H1 (cell line): ENCODE results near the gene FAM163A. TPM values are rescaled to one million over a fixed set of nuclear protein-coding genes. Genes with fewer than 3 reads are reported as not detected.

Experiments
- CTCF ChIA-PET: fragments of 300-600 bp; sonication (Branson Sonifier 250); formaldehyde crosslinking; loops from one replicate; lab custom pipeline; 2021; ENCODE audit not compliant: partially characterized antibody; lab: Charles Lee
- POLR2A ChIA-PET: fragments of 300-600 bp; sonication (Branson Sonifier 250); formaldehyde crosslinking; loops from one replicate; lab custom pipeline; 2021; ENCODE audit warnings: inconsistent platforms; ENCODE audit not compliant: partially characterized antibody; lab: Charles Lee
- DNase-seq, 2 experiments: peaks; one replicate each; pipeline versions ENCODE4 v3.0.0 to v3.0.0-alpha.2; 2010 to 2022; ENCODE audit warnings: low spot score in 2 of 2, low read depth in 1 of 2, mixed read lengths in 1 of 2
- FAIRE-seq: peaks from 2 replicates; lab custom pipeline; 2011; peaks lifted over from hg19 to GRCh38; lab: Jason Lieb, UNC
- H2AFZ ChIP-seq: 2 replicates; pipeline ENCODE4 v1.8.1; 2012; ENCODE audit warnings: low read length, inconsistent platforms
- H2AK5ac ChIP-seq: 2 replicates; pipeline ENCODE4 v1.6.1; 2013; ENCODE audit warnings: low read depth, low read length
- H2BK120ac ChIP-seq: replicated peaks from 2 replicates; pipeline ENCODE3; 2013; ENCODE audit warnings: low read depth, low read length, inconsistent platforms
- H2BK12ac ChIP-seq: 2 replicates; pipeline ENCODE4 v1.6.1; 2013; ENCODE audit warnings: low read depth, low read length
- H2BK15ac ChIP-seq: 2 replicates; pipeline ENCODE4 v1.6.1; 2013; ENCODE audit warnings: low read length
- H2BK20ac ChIP-seq: 2 replicates; pipeline ENCODE4 v1.6.1; 2013; ENCODE audit warnings: low read length
- H2BK5ac ChIP-seq: 2 replicates; pipeline ENCODE4 v1.6.1; 2013; ENCODE audit warnings: low read depth, low read length
- H3K14ac ChIP-seq: 2 replicates; pipeline ENCODE4 v1.6.1; 2013; ENCODE audit warnings: inconsistent platforms; ENCODE audit not compliant: insufficient read length
- H3K18ac ChIP-seq: 2 replicates; pipeline ENCODE4 v1.6.1; 2013; ENCODE audit warnings: low read length; ENCODE audit errors: extremely low read depth
- H3K23ac ChIP-seq: 2 replicates; pipeline ENCODE4 v1.6.1; 2013; ENCODE audit warnings: inconsistent platforms; ENCODE audit not compliant: insufficient read length
- H3K23me2 ChIP-seq: 2 replicates; pipeline ENCODE4 v1.6.1; 2013; ENCODE audit warnings: low read depth, low read length
- H3K27ac ChIP-seq: 2 replicates; pipeline ENCODE4 v1.6.1; 2011; ENCODE audit warnings: low read depth, low read length, inconsistent platforms
- H3K27me3 ChIP-seq, 4 experiments: replicated peaks in 1 of 4; 1 replicate in 1 of 4; 2 replicates in 3 of 4; pipeline versions ENCODE4 v1.6.1 to v1.8.1; 2011 to 2013; ENCODE audit warnings: low read length in 3 of 4, mild to moderate bottlenecking in 3 of 4, inconsistent platforms in 2 of 4, mixed read lengths in 2 of 4, moderate library complexity in 1 of 4; ENCODE audit not compliant: control insufficient read depth in 3 of 4, insufficient read depth in 3 of 4; ENCODE audit errors: extremely low read depth in 1 of 4
- H3K36me3 ChIP-seq, 4 experiments: 2 replicates each; pipeline versions ENCODE4 v1.6.1 to v1.8.1; 2011 to 2013; ENCODE audit warnings: mild to moderate bottlenecking in 4 of 4, low read length in 3 of 4, moderate library complexity in 2 of 4, control low read depth in 1 of 4, inconsistent platforms in 1 of 4; ENCODE audit not compliant: insufficient read depth in 4 of 4, control insufficient read depth in 2 of 4
- H3K4ac ChIP-seq: replicated peaks from 2 replicates; pipeline ENCODE3; 2013; ENCODE audit warnings: low read length, low read depth, mixed read lengths, inconsistent platforms; ENCODE audit not compliant: insufficient read length
- H3K4me1 ChIP-seq, 4 experiments: replicated peaks in 1 of 4; 1 replicate in 1 of 4; 2 replicates in 3 of 4; pipeline versions ENCODE4 v1.6.1 to v1.8.1; 2011 to 2013; ENCODE audit warnings: low read length in 3 of 4, inconsistent platforms in 2 of 4, mixed read lengths in 1 of 4; ENCODE audit not compliant: insufficient read depth in 4 of 4, control insufficient read depth in 3 of 4
- H3K4me2 ChIP-seq, 2 experiments: 2 replicates each; pipeline versions ENCODE4 v1.6.1 to v1.8.1; 2011 to 2013; ENCODE audit warnings: low read depth in 2 of 2, low read length in 2 of 2, control low read depth in 1 of 2, inconsistent platforms in 1 of 2, mild to moderate bottlenecking in 1 of 2; ENCODE audit not compliant: insufficient read depth in 1 of 2
- H3K4me3 ChIP-seq, 4 experiments: fragments of 200-600, 300-600 bp in 1 of 4; sonication (generic), shearing (Covaris generic), sonication (Bioruptor Twin) in 1 of 4; 2 replicates each; pipeline versions ENCODE4 v1.5.1 to v1.8.1; 2011 to 2016; ENCODE audit warnings: low read length in 4 of 4, low read depth in 3 of 4, control low read depth in 2 of 4, inconsistent platforms in 2 of 4, mild to moderate bottlenecking in 2 of 4, mixed read lengths in 1 of 4, moderate library complexity in 1 of 4; ENCODE audit not compliant: insufficient read depth in 2 of 4; ENCODE audit errors: extremely low read depth in 1 of 4
- H3K56ac ChIP-seq: replicated peaks from 2 replicates; pipeline ENCODE3; 2013; ENCODE audit warnings: low read depth, mild to moderate bottlenecking, mixed read lengths, low read length, inconsistent platforms; ENCODE audit not compliant: insufficient read length
- H3K79me1 ChIP-seq: 2 replicates; pipeline ENCODE4 v1.6.1; 2013; ENCODE audit warnings: low read depth, low read length, control low read depth
- H3K79me2 ChIP-seq, 2 experiments: 2 replicates each; pipeline versions ENCODE4 v1.6.1 to v1.8.1; 2012 to 2013; ENCODE audit warnings: low read length in 2 of 2, mild to moderate bottlenecking in 2 of 2, inconsistent platforms in 1 of 2; ENCODE audit not compliant: insufficient read depth in 2 of 2, control insufficient read depth in 1 of 2
- H3K9ac ChIP-seq, 4 experiments: replicated peaks in 1 of 4; 1 replicate in 1 of 4; 2 replicates in 3 of 4; pipeline versions ENCODE4 v1.6.1 to v1.8.1; 2011 to 2013; ENCODE audit warnings: low read depth in 3 of 4, low read length in 3 of 4, control low read depth in 2 of 4, mild to moderate bottlenecking in 2 of 4, moderate library complexity in 2 of 4, inconsistent platforms in 1 of 4; ENCODE audit errors: extremely low read depth in 1 of 4
- H3K9me3 ChIP-seq, 2 experiments: 2 replicates each; pipeline versions ENCODE4 v1.6.1 to v1.8.1; 2012 to 2013; ENCODE audit warnings: mild to moderate bottlenecking in 2 of 2, moderate library complexity in 2 of 2, control low read depth in 1 of 2, inconsistent platforms in 1 of 2, low read depth in 1 of 2, low read length in 1 of 2, mixed read lengths in 1 of 2; ENCODE audit not compliant: insufficient read depth in 2 of 2
- H4K20me1 ChIP-seq, 2 experiments: replicated peaks in 1 of 2; 2 replicates each; pipeline versions ENCODE3 to v1.8.1; 2011 to 2013; ENCODE audit warnings: inconsistent platforms in 2 of 2, low read length in 2 of 2, mild to moderate bottlenecking in 1 of 2; ENCODE audit not compliant: insufficient read depth in 2 of 2, control insufficient read depth in 1 of 2
- H4K5ac ChIP-seq: 2 replicates; pipeline ENCODE4 v1.6.1; 2013; ENCODE audit warnings: low read length, low read depth, mixed read lengths, inconsistent platforms; ENCODE audit not compliant: insufficient read length
- H4K8ac ChIP-seq: 2 replicates; pipeline ENCODE4 v1.8.0; 2013; ENCODE audit warnings: mild to moderate bottlenecking, moderate library complexity, low read length, inconsistent platforms; ENCODE audit not compliant: insufficient read depth; ENCODE audit errors: extremely low read depth
- H4K91ac ChIP-seq: replicated peaks from 2 replicates; pipeline ENCODE3; 2013; ENCODE audit warnings: low read length, mixed read lengths, inconsistent platforms; ENCODE audit not compliant: insufficient read length
- CEBPB ChIP-seq: IDR thresholded peaks from 2 replicates; pipeline ENCODE4 v1.6.1; 2012; ENCODE audit warnings: low read depth, low read length
- EP300 ChIP-seq, 2 experiments: IDR thresholded peaks; 1 replicate in 1 of 2; 2 replicates in 1 of 2; pipeline ENCODE4 v1.6.1; 2011 to 2012; ENCODE audit warnings: low read depth in 2 of 2, low read length in 2 of 2, mild to moderate bottlenecking in 2 of 2, borderline replicate concordance in 1 of 2, inconsistent platforms in 1 of 2, moderate library complexity in 1 of 2
- RBBP5 ChIP-seq: IDR thresholded peaks from 2 replicates; pipeline ENCODE4 v1.7.1; 2012; ENCODE audit warnings: low read depth, mild to moderate bottlenecking, inconsistent platforms, low read length, moderate library complexity, borderline replicate concordance
- WGBS, 2 experiments: shearing (Covaris generic) in 1 of 2; methylation state at CpG; one replicate each; pipeline versions ENCODE4 v1.1.6 to v1.1.7; 2013 to 2015; ENCODE audit warnings: low lambda C conversion rate in 2 of 2, mixed read lengths in 2 of 2, inconsistent platforms in 1 of 2, low coverage in 1 of 2, missing lambda C conversion rate in 1 of 2; ENCODE audit not compliant: insufficient replicate concordance in 2 of 2, insufficient coverage in 1 of 2, insufficient read length in 1 of 2; ENCODE audit errors: extremely low coverage in 1 of 2, missing lambda C conversion rate in 1 of 2; 5-methylcytosine and 5-hydroxymethylcytosine counted together
- polyA plus RNA-seq, 7 experiments: library from polyadenylated mRNA; depleted of rRNA in 3 of 7; stranded (reverse) in 5 of 7; unstranded in 2 of 7; fragments of >200 nt in 5 of 7; fragments of 200-250 nt in 2 of 7; gene quantifications; 1 replicate in 5 of 7; 2 replicates in 1 of 7; 4 replicates in 1 of 7; pipeline versions ENCODE4 v1.2.1 to v1.2.3, GENCODE V29; 2011 to 2013; ENCODE audit warnings: missing spikeins in 2 of 7, mixed read lengths in 2 of 7
- total RNA-seq: library from RNA; stranded (reverse); fragmentation: NEBNext Ultra II Directional; extraction: Animal tissue kit (Norgen Biotek cat#: 25700); gene quantifications from 2 replicates; pipeline ENCODE4 v1.2.1, GENCODE V29; 2021

Gene FAM163A
- total and polyA plus RNA-seq, 2 of the 8 experiments (the other 6 are each of a cell fraction or from before 2014, with no cell fraction given): 0.13 to 0.18 TPM

DNA sequence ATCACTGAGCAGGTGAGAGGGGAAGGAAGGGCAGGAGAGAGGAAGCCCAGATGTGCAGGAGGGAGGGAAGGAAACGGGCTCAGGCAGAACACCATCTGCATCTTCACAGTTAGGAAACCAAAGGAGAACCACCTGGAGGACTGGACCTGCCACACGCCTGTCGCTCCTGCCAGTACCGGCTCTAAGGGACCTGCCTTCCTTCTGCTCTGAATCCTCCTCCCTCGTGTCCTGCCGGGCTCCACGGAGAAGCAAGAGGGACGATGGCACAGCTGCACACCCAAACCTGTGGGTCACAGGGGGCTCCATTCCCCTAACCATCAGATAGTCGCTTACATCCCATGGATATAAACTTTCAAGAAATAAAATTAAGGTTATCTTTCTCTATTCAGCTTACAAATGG, 78.4 kb downstream of the FAM163A start:
- TF ChIP-seq EP300 (IDR thresholded peaks at IDR 0.05; ENCODE audit: borderline replicate concordance in 1 of 2, low read depth in 2 of 2, low read length in 2 of 2) (no peak), CEBPB (no peak), RBBP5 (no peak)
- no peak overlapping the region for H2BK15ac ChIP-seq
- H3K9ac ChIP-seq: no peak overlapping the region
- no peak overlapping the region for H3K18ac ChIP-seq
- H3K36me3 ChIP-seq: no peaks in the 10 kb centered on the region
- no peak overlapping the region for H3K4me3 ChIP-seq
- POLR2A ChIA-PET: no interaction called here
- no peaks in the 10 kb centered on the region; the same call in 1 of the 2 replicates for H3K79me1 ChIP-seq
- H3K27me3 ChIP-seq: 0 out of 7 replicates have a peak, but pooled peaks cover 0 to 2% (median 0%) of the 10 kb centered on the region in 4 experiments
- H3K14ac ChIP-seq: no peak overlapping the region
- H2BK12ac ChIP-seq: no peak overlapping the region
- no peak overlapping the region for H3K56ac ChIP-seq
- H3K27ac ChIP-seq: no peak overlapping the region
- H3K23ac ChIP-seq: no peak overlapping the region
- no peaks in the 10 kb centered on the region for H4K20me1 ChIP-seq
- 93% methylated on average over 9 of the region's 9 CpGs; no CpG with 5 or more reads in 1 of the 2 experiments for WGBS, 2 experiments
- CTCF ChIA-PET: interaction anchor here (0.7 to 18.9 kb wide), 5 partner anchors 10 to 116 kb away, joined by 3 to 251 read pairs (median 5); no protein-coding TSS in a partner anchor
- FAIRE-seq (no peak), DNase-seq (no peak)
- no peak overlapping the region for H2BK20ac ChIP-seq
- H2AFZ ChIP-seq: no peak overlapping the region
- H3K4me2 ChIP-seq: no peak overlapping the region
- no peak overlapping the region for H2BK5ac ChIP-seq
- H3K9me3 ChIP-seq: no peaks in the 10 kb centered on the region
- no peaks in the 10 kb centered on the region for H3K79me2 ChIP-seq
- no peak overlapping the region for H3K4ac ChIP-seq
- H4K5ac ChIP-seq: no peak overlapping the region
- H4K8ac ChIP-seq: no peak overlapping the region
- H2BK120ac ChIP-seq: no peak overlapping the region
- H4K91ac ChIP-seq: no peak overlapping the region
- no peaks in the 10 kb centered on the region for H3K23me2 ChIP-seq
- peaks cover 0 to 8% (median 2%) of the 10 kb centered on the region in 4 experiments; a peak in 4 of 7 replicates for H3K4me1 ChIP-seq
- H2AK5ac ChIP-seq: no peak overlapping the region
